WTC11 (cell line): ENCODE data around the gene ZNF672. TPM values are rescaled to one million over a fixed set of nuclear protein-coding genes. Genes with fewer than 3 reads are reported as not detected.

Source experiments
- ATAC-seq: fragments of 200-7000 bp; cut with Tn5 transposase; 2 replicates; pipeline ENCODE4 v1.10.0; 2021; ENCODE audit warnings: mild to moderate bottlenecking, moderate library complexity
- CTCF ChIA-PET: fragments of 300-600 bp; sonication (Branson Sonifier 250); formaldehyde crosslinking; loops from one replicate; lab custom pipeline; 2021; ENCODE audit warnings: antibody characterized with exemption; lab: Charles Lee
- POLR2A ChIA-PET: fragments of 350-600 bp; sonication (Branson Sonifier 250); formaldehyde crosslinking; loops from one replicate; lab custom pipeline; 2021; ENCODE audit warnings: antibody characterized with exemption; lab: Charles Lee
- DNase-seq: peaks from one replicate; pipeline ENCODE4 v3.0.0; 2021; ENCODE audit warnings: low spot score
- H3K27ac Mint-ChIP-seq: 2 replicates; pipeline ENCODE4 v1.8.0; 2021; ENCODE audit warnings: mixed read lengths
- H3K27me3 Mint-ChIP-seq: 2 replicates; pipeline ENCODE4 v1.8.0; 2021; ENCODE audit warnings: low read depth, mild to moderate bottlenecking, moderate library complexity, mixed read lengths
- H3K36me3 Mint-ChIP-seq: 2 replicates; pipeline ENCODE4 v1.8.0; 2021; ENCODE audit warnings: mixed read lengths
- H3K4me1 Mint-ChIP-seq: 2 replicates; pipeline ENCODE4 v1.8.0; 2022; ENCODE audit warnings: mixed read lengths
- H3K4me3 Mint-ChIP-seq: 2 replicates; pipeline ENCODE4 v1.8.0; 2021; ENCODE audit warnings: mild to moderate bottlenecking, moderate library complexity, mixed read lengths
- H3K9me3 Mint-ChIP-seq: 2 replicates; pipeline ENCODE4 v1.8.0; 2021; ENCODE audit warnings: mixed read lengths
- ATF1 ChIP-seq: sonication (generic); formaldehyde crosslinking; IDR thresholded peaks from 2 replicates; pipeline ENCODE4 v1.8.1; 2023; ENCODE audit warnings: mild to moderate bottlenecking, moderate library complexity, missing genetic modification reagents
- E2F5 ChIP-seq: sonication (generic); formaldehyde crosslinking; IDR thresholded peaks from 2 replicates; pipeline ENCODE4 v1.8.1; 2022; ENCODE audit warnings: mild to moderate bottlenecking, moderate library complexity, missing genetic modification reagents
- ELF4 ChIP-seq: sonication (generic); formaldehyde crosslinking; IDR thresholded peaks from 2 replicates; pipeline ENCODE4 v1.8.1; 2022; ENCODE audit warnings: low read depth, mild to moderate bottlenecking, moderate library complexity, missing genetic modification reagents
- ESRRA ChIP-seq: sonication (generic); formaldehyde crosslinking; IDR thresholded peaks from 2 replicates; pipeline ENCODE4 v1.8.1; 2022; ENCODE audit warnings: mild to moderate bottlenecking, missing genetic modification reagents, borderline replicate concordance
- FOXP1 ChIP-seq: sonication (generic); formaldehyde crosslinking; IDR thresholded peaks from 2 replicates; pipeline ENCODE4 v1.8.0; 2022; ENCODE audit warnings: missing genetic modification reagents, mild to moderate bottlenecking, moderate library complexity, borderline replicate concordance
- GRHL2 ChIP-seq: fragments of 250-450 bp; sonication (Bioruptor Pico); IDR thresholded peaks from 2 replicates; pipeline ENCODE4 v1.8.0; 2022; ENCODE audit warnings: mild to moderate bottlenecking, moderate library complexity; ENCODE audit not compliant: insufficient replicate concordance, severe bottlenecking
- HMGXB4 ChIP-seq: sonication (generic); formaldehyde crosslinking; IDR thresholded peaks from 2 replicates; pipeline ENCODE4 v1.8.1; 2023; ENCODE audit warnings: mild to moderate bottlenecking, moderate library complexity, missing genetic modification reagents
- JUN ChIP-seq: sonication (generic); formaldehyde crosslinking; IDR thresholded peaks from 2 replicates; pipeline ENCODE4 v1.8.0; 2023; ENCODE audit warnings: mild to moderate bottlenecking, missing genetic modification reagents
- KAT7 ChIP-seq: sonication (generic); formaldehyde crosslinking; IDR thresholded peaks from 2 replicates; pipeline ENCODE4 v1.8.1; 2023; ENCODE audit warnings: missing genetic modification reagents, mild to moderate bottlenecking, borderline replicate concordance
- MAX ChIP-seq: sonication (generic); formaldehyde crosslinking; IDR thresholded peaks from 2 replicates; pipeline ENCODE4 v1.8.0; 2022; ENCODE audit warnings: mild to moderate bottlenecking, missing genetic modification reagents
- NFATC4 ChIP-seq: fragments of 250-450 bp; sonication (Bioruptor Pico); IDR thresholded peaks from 2 replicates; pipeline ENCODE4 v1.9.0; 2021; ENCODE audit warnings: mild to moderate bottlenecking
- NFYB ChIP-seq: sonication (generic); formaldehyde crosslinking; conservative IDR thresholded peaks from 2 replicates; pipeline ENCODE4 v1.8.0; 2022; ENCODE audit warnings: low read depth, missing genetic modification reagents
- PREB ChIP-seq: sonication (generic); formaldehyde crosslinking; IDR thresholded peaks from 2 replicates; pipeline ENCODE4 v1.8.1; 2022; ENCODE audit warnings: mild to moderate bottlenecking, missing genetic modification reagents, moderate library complexity, borderline replicate concordance
- RELA ChIP-seq: sonication (generic); formaldehyde crosslinking; IDR thresholded peaks from 2 replicates; pipeline ENCODE4 v1.8.1; 2022; ENCODE audit warnings: missing genetic modification reagents, mild to moderate bottlenecking, borderline replicate concordance
- SMAD3 ChIP-seq: sonication (generic); formaldehyde crosslinking; IDR thresholded peaks from 2 replicates; pipeline ENCODE4 v1.8.0; 2022; ENCODE audit warnings: missing genetic modification reagents, mild to moderate bottlenecking, borderline replicate concordance
- TCF7 ChIP-seq: sonication (generic); formaldehyde crosslinking; IDR thresholded peaks from 2 replicates; pipeline ENCODE4 v1.8.0; 2022; ENCODE audit warnings: mild to moderate bottlenecking, low read depth, missing genetic modification reagents, moderate library complexity
- ZNF219 ChIP-seq: sonication (generic); formaldehyde crosslinking; IDR thresholded peaks from 2 replicates; pipeline ENCODE4 v1.8.0; 2023; ENCODE audit warnings: missing genetic modification reagents, mild to moderate bottlenecking, borderline replicate concordance
- ZNF232 ChIP-seq: sonication (generic); formaldehyde crosslinking; IDR thresholded peaks from 2 replicates; pipeline ENCODE4 v1.8.0; 2022; ENCODE audit warnings: mild to moderate bottlenecking, missing genetic modification reagents
- ZNF263 ChIP-seq: sonication (generic); formaldehyde crosslinking; IDR thresholded peaks from 2 replicates; pipeline ENCODE4 v1.8.1; 2022; ENCODE audit warnings: low read depth, mild to moderate bottlenecking, moderate library complexity, missing genetic modification reagents
- ZNF281 ChIP-seq: sonication (generic); formaldehyde crosslinking; IDR thresholded peaks from 2 replicates; pipeline ENCODE4 v1.8.0; 2023; ENCODE audit warnings: mild to moderate bottlenecking, missing genetic modification reagents
- total RNA-seq: library from RNA; stranded (reverse); gene quantifications from 3 replicates; pipeline ENCODE4 v1.2.3, GENCODE V29; 2021

The ZNF672 gene
- total RNA-seq, 1 experiment from 2014 or later, result 37.9 TPM

GRCh38 chr1:248857749-248858095 lies 19.7 kb downstream of the ZNF672 start:
- ChIA-PET CTCF (interaction anchor here (0.7 to 3.0 kb wide), 13 partner anchors 10 to 57 kb away, joined by 3 to 40 read pairs (median 7); partner anchors contain the start of genes PGBD2, SH3BP5L and ZNF672), POLR2A (interaction anchor here (1.3 to 2.5 kb wide), 6 partner anchors 11 to 49 kb away, joined by 3 to 20 read pairs (median 12); partner anchors contain the start of genes PGBD2, SH3BP5L and ZNF672)
- Mint-ChIP-seq H3K4me1 (peaks cover 20% of the 10 kb centered on the region), H3K9me3 (peaks cover 3% of the 10 kb centered on the region), H3K27ac (no peak overlapping the region; the same call in 1 of the 2 replicates), H3K36me3 (peaks cover 8% of the 10 kb centered on the region), H3K27me3 (peaks cover 26% of the 10 kb centered on the region), H3K4me3 (peak overlapping the region; percentile 88)
- 0 out of 2 replicates have a peak, but pooled peaks have one; percentile 11 for TF ChIP-seq ZNF232
- TF ChIP-seq MAX (CRISPR knock-in tag), result no peak
- TF ChIP-seq NFYB (CRISPR knock-in tag), result no peak
- ATAC-seq (no peak), DNase-seq (no peak)

GRCh38 chr1:248858096-248858890 lies 20.3 kb downstream of the ZNF672 start:
- DNase-seq (peak; percentile 81), ATAC-seq (peak; percentile 60)
- H3K4me1 Mint-ChIP-seq, result peaks cover 21% of the 10 kb centered on the region
- peaks cover 30% of the 10 kb centered on the region for H3K27me3 Mint-ChIP-seq
- H3K4me3 Mint-ChIP-seq, result peak overlapping the region; percentile 88
- ChIA-PET CTCF (interaction anchor here (0.6 to 3.0 kb wide), 15 partner anchors 11 to 57 kb away, joined by 3 to 40 read pairs (median 7); partner anchors contain the start of genes PGBD2, SH3BP5L and ZNF672), POLR2A (interaction anchor here (1.3 to 2.5 kb wide), 7 partner anchors 11 to 48 kb away, joined by 3 to 20 read pairs (median 11); partner anchors contain the start of genes PGBD2, SH3BP5L and ZNF672)
- peaks cover 3% of the 10 kb centered on the region for H3K9me3 Mint-ChIP-seq
- peak overlapping the region; percentile 95 for H3K27ac Mint-ChIP-seq
- peaks cover 8% of the 10 kb centered on the region for H3K36me3 Mint-ChIP-seq
- no peak for TF ChIP-seq ZNF263 (CRISPR knock-in tag)
- peak; percentile 45; the same call in 1 of the 2 replicates for TF ChIP-seq JUN (CRISPR knock-in tag)
- 0 out of 2 replicates have a peak, but pooled peaks have one; percentile 42 for TF ChIP-seq KAT7 (CRISPR knock-in tag)
- no peak for TF ChIP-seq NFATC4
- TF ChIP-seq RELA (CRISPR knock-in tag), result peak; percentile 93
- TF ChIP-seq TCF7 (CRISPR knock-in tag), result no peak
- peak; percentile 64; the same call in 1 of the 2 replicates for TF ChIP-seq ZNF281
- TF ChIP-seq ELF4 (CRISPR knock-in tag), result 0 out of 2 replicates have a peak, but pooled peaks have one; percentile 46
- peak; percentile 93 for TF ChIP-seq MAX (CRISPR knock-in tag)
- TF ChIP-seq ZNF219, result no peak
- no peak for TF ChIP-seq ATF1 (CRISPR knock-in tag)
- TF ChIP-seq ZNF232, result no peak
- TF ChIP-seq ESRRA (CRISPR knock-in tag), result peak; percentile 24; the same call in 1 of the 2 replicates
- peak; percentile 83 for TF ChIP-seq FOXP1 (CRISPR knock-in tag)
- TF ChIP-seq GRHL2 (CRISPR knock-in tag), result no peak
- 0 out of 2 replicates have a peak, but pooled peaks have one; percentile 49 for TF ChIP-seq E2F5
- TF ChIP-seq PREB (CRISPR knock-in tag), result no peak
- TF ChIP-seq SMAD3, result peak; percentile 78
- peak; percentile 90 for TF ChIP-seq HMGXB4 (CRISPR knock-in tag)
